HG03571 (cell line): ENCODE measurements around the gene ERVH48-1.
A peak's percentile ranks its signal among the peaks of the same experiment; 100 is the strongest.
"Not testable (repeated sequence)": the region's sequence is repeated elsewhere in the genome, so short reads cannot be mapped to it uniquely, and the experiment has no call there.

ENCODE experiments used
- ATAC-seq: cut with Tn5 transposase; IDR thresholded peaks from one replicate; pipeline ENCODE4 v1.9.1; 2021; ENCODE audit not compliant: unreplicated experiment

ERVH48-1 gene

GRCh38 chr21:42908484-42908883, 16.9 kb downstream of the ERVH48-1 start:
- ATAC-seq: not testable (repeated sequence)

DNA sequence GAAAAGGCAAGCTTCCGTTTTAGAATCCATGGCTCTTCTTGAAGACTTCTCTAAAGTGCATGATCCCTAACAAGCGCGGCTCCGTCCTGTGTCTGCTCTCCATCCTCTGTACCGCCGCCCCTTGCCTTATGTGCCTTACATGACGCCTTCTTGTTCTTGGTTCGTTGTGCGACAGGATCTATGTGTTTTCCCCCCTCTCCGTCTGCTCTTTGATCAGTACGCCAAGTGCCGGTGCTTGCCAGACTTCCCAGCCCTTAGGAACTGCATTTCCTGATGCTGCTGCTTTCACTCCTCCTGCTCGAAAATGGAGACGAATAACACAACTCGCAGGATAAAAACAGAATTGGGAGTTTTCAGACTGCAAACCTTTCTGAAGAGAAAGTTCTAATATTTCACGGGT, 19.2 kb downstream of the ERVH48-1 start:
- ATAC-seq: no peak

DNA sequence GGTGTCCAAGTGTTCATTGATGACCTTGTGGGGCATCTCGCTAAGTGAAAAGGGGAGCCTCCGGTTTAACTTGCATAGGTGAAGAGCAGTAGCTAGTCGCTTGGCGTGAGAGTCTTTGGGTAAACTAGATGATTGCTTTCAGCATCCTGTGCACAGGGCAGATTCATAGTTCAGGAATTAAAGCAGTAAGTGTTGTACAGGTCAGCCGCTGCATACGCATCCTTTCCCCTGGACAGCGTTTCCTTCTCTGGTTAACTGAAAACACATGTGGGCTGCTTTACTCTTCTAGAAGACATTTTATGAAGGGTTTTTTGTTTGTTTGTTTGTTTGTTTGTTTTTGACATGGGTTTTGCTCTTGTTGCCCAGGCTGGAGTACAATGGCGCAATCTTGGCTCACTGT, 20.2 kb downstream of the ERVH48-1 start:
- no peak for ATAC-seq

- ATAC-seq: no peak
Observed at GRCh38 chr21:42903817-42904216, 21.6 kb downstream of the ERVH48-1 start.

DNA sequence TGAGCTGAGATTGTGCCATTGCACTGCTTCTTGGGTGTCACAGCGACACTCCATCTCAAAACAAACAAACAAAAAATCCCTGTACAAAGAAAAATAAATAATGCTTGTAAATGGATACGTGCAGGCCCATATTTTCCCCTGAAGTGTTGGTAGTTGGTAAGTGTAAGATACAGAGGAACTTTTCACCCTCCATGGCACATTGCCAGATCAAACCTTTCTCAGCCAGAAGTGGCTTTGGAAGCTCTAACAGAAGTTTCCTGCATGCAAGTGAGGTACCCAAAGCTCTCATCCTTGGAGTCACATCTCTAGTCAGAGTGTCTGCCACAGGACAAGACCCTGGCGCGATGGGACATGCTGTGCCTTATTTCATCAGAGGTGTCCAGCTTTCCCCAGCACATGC, 25.0 kb downstream of the ERVH48-1 start:
- ATAC-seq: no peak

DNA sequence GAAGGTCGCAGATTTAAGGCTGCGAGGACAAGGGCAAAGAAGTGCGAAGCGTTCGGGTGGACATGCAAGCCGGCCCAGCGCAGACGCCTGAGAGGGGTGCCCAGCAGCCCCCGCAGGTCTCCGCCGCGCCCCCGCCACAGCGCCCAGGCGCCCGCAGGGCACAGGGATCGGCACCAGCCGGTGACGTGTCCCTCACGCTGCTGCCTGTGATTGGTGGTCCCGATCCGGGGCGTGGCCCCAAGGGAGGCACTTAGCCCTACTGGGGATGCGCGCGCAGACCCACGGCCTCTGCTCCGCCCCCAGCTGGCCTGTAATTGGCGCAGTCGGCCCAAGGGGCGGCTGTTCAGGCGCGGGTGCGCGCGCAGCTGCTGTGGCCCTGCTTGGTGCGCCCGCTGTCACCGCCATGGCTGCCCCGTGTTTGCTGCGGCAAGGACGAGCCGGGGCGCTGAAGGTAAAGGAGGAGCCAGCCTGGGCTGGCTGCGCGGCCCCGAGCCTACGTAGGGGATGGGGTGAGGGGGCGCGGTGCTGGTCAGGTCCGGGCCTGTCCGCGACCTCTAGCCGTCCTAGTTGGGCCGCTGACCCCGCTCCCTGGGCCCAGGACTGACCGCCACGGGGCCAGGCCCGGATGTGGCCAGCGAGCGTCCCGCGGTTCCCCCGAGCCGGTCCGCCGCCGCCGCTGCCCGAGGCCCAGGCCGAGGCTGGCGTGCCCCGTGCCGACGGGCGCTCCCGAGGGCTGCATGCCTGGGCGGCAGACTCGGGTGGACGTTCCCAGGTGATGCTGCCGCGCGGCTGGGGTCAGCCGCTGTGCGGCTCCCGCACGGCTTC, 32.3 kb downstream of the ERVH48-1 start, which contains the start of gene NDUFV3:
Gene NDUFV3, plus strand, starts transcription at position 379 of the 825 bp plus-strand sequence. Its CDS starts 25 bp downstream, at position 404.
- peak; percentile 87 for ATAC-seq

GRCh38 chr21:42892582-42892930, 32.9 kb downstream of the ERVH48-1 start:
- no peak for ATAC-seq

GRCh38 chr21:42887326-42887725, 38.1 kb downstream of the ERVH48-1 start:
- no peak for ATAC-seq

GRCh38 chr21:42883921-42884320, 41.5 kb downstream of the ERVH48-1 start:
- no peak for ATAC-seq

DNA sequence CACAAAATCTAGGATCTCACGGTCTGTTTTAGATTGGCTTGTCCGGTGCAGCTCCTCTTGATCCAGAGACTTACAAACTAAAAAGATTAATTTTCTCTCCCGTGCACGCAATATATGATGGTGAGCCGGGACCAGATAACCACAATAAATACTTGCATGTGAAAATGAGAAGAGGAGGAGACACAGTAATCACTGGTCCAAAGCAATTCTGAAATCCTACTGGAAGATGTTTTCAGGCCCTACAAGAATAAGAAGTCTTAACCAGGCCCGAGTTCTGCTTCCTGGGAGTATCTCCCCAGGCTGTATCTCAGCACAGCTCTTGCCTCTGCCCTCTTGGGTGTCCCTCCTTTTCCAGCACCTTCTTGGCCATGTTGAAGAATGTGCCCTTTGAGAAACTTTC, 45.1 kb downstream of the ERVH48-1 start:
- ATAC-seq: no peak

DNA sequence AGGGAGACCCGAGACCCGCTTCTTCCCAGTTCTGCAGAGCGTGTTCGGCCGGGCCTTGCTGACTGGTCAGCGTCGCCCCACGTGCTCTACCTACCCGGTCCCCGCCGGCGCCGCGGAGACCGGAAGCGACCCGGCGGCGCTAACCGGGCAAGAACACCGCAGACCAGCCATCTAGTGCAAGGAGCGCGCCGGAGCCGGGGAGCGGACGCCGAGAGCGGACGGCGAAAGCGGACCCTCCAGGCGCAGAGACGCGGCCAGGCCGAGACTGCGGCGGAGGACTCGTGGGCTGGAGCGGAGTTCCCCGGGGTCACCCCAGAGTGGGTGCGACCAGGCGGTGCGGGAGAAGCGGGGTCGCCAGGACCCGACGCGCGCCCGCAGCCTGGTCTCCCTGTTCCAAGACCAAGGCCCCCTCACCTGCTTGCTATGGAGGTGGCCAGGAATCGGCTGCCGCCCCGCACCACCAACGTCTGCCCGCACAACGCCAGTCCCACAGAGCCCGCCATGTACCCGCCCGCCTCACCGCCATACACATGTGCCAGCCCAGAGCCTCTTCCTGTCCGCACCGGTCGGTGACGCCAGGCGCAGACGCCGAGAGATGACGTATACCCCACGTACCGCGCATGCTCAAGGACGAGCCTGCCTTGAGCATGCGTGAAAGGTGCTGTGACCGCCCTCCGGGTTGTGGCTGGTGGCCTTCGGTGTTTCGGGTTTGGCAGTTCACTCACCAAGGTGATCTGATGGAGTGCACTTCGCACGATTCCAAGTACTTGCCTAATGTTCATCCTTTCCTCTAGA, 46.2 kb downstream of the ERVH48-1 start, which contains the start of gene WDR4:
Gene WDR4, minus strand, starts transcription at position 547 of the 795 bp plus-strand sequence. Its CDS starts 44 bp downstream, at position 503.
- ATAC-seq: peak; percentile 69

GRCh38 chr21:42878678-42878992, 46.8 kb downstream of the ERVH48-1 start:
- peak; percentile 30 for ATAC-seq

- ATAC-seq: not testable (repeated sequence)
Observed at GRCh38 chr21:42875811-42876210, 49.6 kb downstream of the ERVH48-1 start.

DNA sequence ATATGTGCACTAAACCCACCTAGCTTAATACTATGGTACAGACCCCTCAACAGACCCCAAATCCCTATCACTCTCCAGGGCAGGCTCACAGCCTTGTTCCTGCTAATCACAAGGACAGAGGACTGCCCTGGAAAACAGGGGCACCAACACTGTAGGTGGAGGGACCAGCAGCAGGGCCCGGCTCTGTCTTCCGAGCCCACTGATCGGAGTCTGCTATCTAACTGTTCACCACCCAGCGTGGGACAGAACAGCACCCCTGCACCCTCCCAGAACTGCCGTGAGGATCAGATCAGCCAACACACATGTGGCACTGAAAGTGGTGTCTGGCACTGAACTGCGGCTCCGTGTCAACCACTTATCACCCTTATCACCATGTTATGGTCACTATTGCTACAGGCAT, 52.3 kb downstream of the ERVH48-1 start:
- no peak for ATAC-seq

- no peak for ATAC-seq
Observed at GRCh38 chr21:42868196-42868595, 57.2 kb downstream of the ERVH48-1 start.
